ENCODE data around the gene GRK5. TPM values are rescaled to one million over a fixed set of nuclear protein-coding genes. Genes with fewer than 3 reads are reported as not detected.
"Not testable (repeated sequence)": the region's sequence is repeated elsewhere in the genome, so short reads cannot be mapped to it uniquely, and the experiment has no call there.

The GRK5 gene
- total RNA-seq, 2 donors from 2014 or later: 24.8 to 28.1 TPM

GRCh38 chr10:119252051-119252465 is 44.7 kb downstream of the GRK5 start:
- DNase-seq: no peak
- H3K4me1 Mint-ChIP-seq (ENCODE audit: low read depth): peaks cover 50% of the 10 kb centered on the region
- H3K9me3 Mint-ChIP-seq: no peaks in the 10 kb centered on the region
- H3K27ac Mint-ChIP-seq: no peak overlapping the region
- no peak overlapping the region for H3K4me3 Mint-ChIP-seq
- no peaks in the 10 kb centered on the region for H3K36me3 Mint-ChIP-seq (ENCODE audit: insufficient read depth in 2 of 2)
- H3K27me3 Mint-ChIP-seq (ENCODE audit: low read depth): no peaks in the 10 kb centered on the region
- no peak for ATAC-seq (replicated peaks in 1 of 2)

GRCh38 chr10:119252470-119253151 is 45.2 kb downstream of the GRK5 start:
- H3K4me1 Mint-ChIP-seq (ENCODE audit: low read depth): peaks cover 50% of the 10 kb centered on the region
- DNase-seq (no peak), ATAC-seq (replicated peaks in 1 of 2) (no peak)
- no peaks in the 10 kb centered on the region for H3K9me3 Mint-ChIP-seq
- H3K27ac Mint-ChIP-seq: peak overlapping the region; percentile 7
- H3K27me3 Mint-ChIP-seq (ENCODE audit: low read depth): no peaks in the 10 kb centered on the region
- no peaks in the 10 kb centered on the region for H3K36me3 Mint-ChIP-seq (ENCODE audit: insufficient read depth in 2 of 2)
- no peak overlapping the region for H3K4me3 Mint-ChIP-seq

- Mint-ChIP-seq H3K27ac (peak overlapping the region; percentile 81), H3K9me3 (no peaks in the 10 kb centered on the region), H3K4me1 (ENCODE audit: low read depth) (peaks cover 60% of the 10 kb centered on the region), H3K4me3 (peak overlapping the region; percentile 42 to 70), H3K36me3 (ENCODE audit: insufficient read depth in 2 of 2) (no peaks in the 10 kb centered on the region), H3K27me3 (ENCODE audit: low read depth) (no peaks in the 10 kb centered on the region)
- ATAC-seq (replicated peaks in 1 of 2): peak; percentile 82 to 89
- DNase-seq: peak; percentile 68 to 74
These were observed 46.2 kb downstream of the GRK5 start for GRCh38 chr10:119253433-119254174.

- peak overlapping the region; percentile 81 for H3K27ac Mint-ChIP-seq
- peak overlapping the region; percentile 42 to 70 for H3K4me3 Mint-ChIP-seq
- no peak for ATAC-seq (replicated peaks in 1 of 2)
- H3K36me3 Mint-ChIP-seq (ENCODE audit: insufficient read depth in 2 of 2): no peaks in the 10 kb centered on the region
- H3K4me1 Mint-ChIP-seq (ENCODE audit: low read depth): peaks cover 63% of the 10 kb centered on the region
- H3K9me3 Mint-ChIP-seq: no peaks in the 10 kb centered on the region
- H3K27me3 Mint-ChIP-seq (ENCODE audit: low read depth): no peaks in the 10 kb centered on the region
- no peak for DNase-seq
These were observed 47.0 kb downstream of the GRK5 start for GRCh38 chr10:119254335-119254734.

- H3K9me3 Mint-ChIP-seq: no peaks in the 10 kb centered on the region
- no peaks in the 10 kb centered on the region for H3K27me3 Mint-ChIP-seq (ENCODE audit: low read depth)
- H3K4me3 Mint-ChIP-seq: no peak overlapping the region
- DNase-seq (no peak), ATAC-seq (replicated peaks in 1 of 2) (no peak)
- peaks cover 53% of the 10 kb centered on the region for H3K4me1 Mint-ChIP-seq (ENCODE audit: low read depth)
- H3K27ac Mint-ChIP-seq: no peak overlapping the region
- H3K36me3 Mint-ChIP-seq (ENCODE audit: insufficient read depth in 2 of 2): no peaks in the 10 kb centered on the region
These were observed 48.7 kb downstream of the GRK5 start for GRCh38 chr10:119256030-119256429.

GRCh38 chr10:119256897-119257296 is 49.5 kb downstream of the GRK5 start:
- peaks cover 44% of the 10 kb centered on the region for H3K4me1 Mint-ChIP-seq (ENCODE audit: low read depth)
- no peaks in the 10 kb centered on the region for H3K27me3 Mint-ChIP-seq (ENCODE audit: low read depth)
- ATAC-seq (replicated peaks in 1 of 2): no peak
- no peaks in the 10 kb centered on the region for H3K9me3 Mint-ChIP-seq
- no peak for DNase-seq
- no peak overlapping the region for H3K4me3 Mint-ChIP-seq
- H3K27ac Mint-ChIP-seq: no peak overlapping the region
- H3K36me3 Mint-ChIP-seq (ENCODE audit: insufficient read depth in 2 of 2): peaks cover 0 to 1% of the 10 kb centered on the region in 2 donors

- Mint-ChIP-seq H3K27ac (no peak overlapping the region), H3K9me3 (no peaks in the 10 kb centered on the region), H3K4me1 (ENCODE audit: low read depth) (peaks cover 36% of the 10 kb centered on the region), H3K27me3 (ENCODE audit: low read depth) (no peaks in the 10 kb centered on the region), H3K36me3 (ENCODE audit: insufficient read depth in 2 of 2) (peaks cover 0 to 1% of the 10 kb centered on the region in 2 donors), H3K4me3 (no peak overlapping the region)
- no peak for ATAC-seq (replicated peaks in 1 of 2)
- DNase-seq: no peak
These were observed 50.6 kb downstream of the GRK5 start for GRCh38 chr10:119257899-119258419.

- ATAC-seq (replicated peaks in 1 of 2) (no peak), DNase-seq (no peak)
- no peaks in the 10 kb centered on the region for H3K9me3 Mint-ChIP-seq
- H3K36me3 Mint-ChIP-seq (ENCODE audit: insufficient read depth in 2 of 2): peaks cover 0 to 1% of the 10 kb centered on the region in 2 donors
- H3K27me3 Mint-ChIP-seq (ENCODE audit: low read depth): no peaks in the 10 kb centered on the region
- peaks cover 22% of the 10 kb centered on the region for H3K4me1 Mint-ChIP-seq (ENCODE audit: low read depth)
- H3K27ac Mint-ChIP-seq: no peak overlapping the region
- H3K4me3 Mint-ChIP-seq: no peak overlapping the region
These were observed 52.0 kb downstream of the GRK5 start for GRCh38 chr10:119259345-119259744.

GRCh38 chr10:119261016-119261415 is 53.6 kb downstream of the GRK5 start:
- peaks cover 20% of the 10 kb centered on the region for H3K4me1 Mint-ChIP-seq (ENCODE audit: low read depth)
- DNase-seq; H3K36me3 Mint-ChIP-seq (ENCODE audit: insufficient read depth in 2 of 2); H3K9me3 Mint-ChIP-seq; ATAC-seq (replicated peaks in 1 of 2); H3K27me3 Mint-ChIP-seq (ENCODE audit: low read depth); H3K4me3 Mint-ChIP-seq; H3K27ac Mint-ChIP-seq: not testable (repeated sequence)

GRCh38 chr10:119263951-119264617 is 56.7 kb downstream of the GRK5 start:
- peaks cover 29% of the 10 kb centered on the region for H3K4me1 Mint-ChIP-seq (ENCODE audit: low read depth)
- no peaks in the 10 kb centered on the region for H3K27me3 Mint-ChIP-seq (ENCODE audit: low read depth)
- ATAC-seq (replicated peaks in 1 of 2) (no peak), DNase-seq (no peak)
- H3K36me3 Mint-ChIP-seq (ENCODE audit: insufficient read depth in 2 of 2): peaks cover 0 to 1% of the 10 kb centered on the region in 2 donors
- H3K9me3 Mint-ChIP-seq: peaks cover 0 to 2% of the 10 kb centered on the region in 2 donors
- H3K27ac Mint-ChIP-seq: no peak overlapping the region
- no peak overlapping the region for H3K4me3 Mint-ChIP-seq

- peaks cover 0 to 2% of the 10 kb centered on the region in 2 donors for H3K9me3 Mint-ChIP-seq
- no peak for ATAC-seq (replicated peaks in 1 of 2)
These were observed 58.3 kb downstream of the GRK5 start for GRCh38 chr10:119265691-119266090.

GRCh38 chr10:119267384-119267783 is 60.0 kb downstream of the GRK5 start:
- ATAC-seq (replicated peaks in 1 of 2) (no peak), DNase-seq (no peak)
- Mint-ChIP-seq H3K27ac (no peak overlapping the region), H3K9me3 (peaks cover 0 to 2% of the 10 kb centered on the region in 2 donors), H3K4me1 (ENCODE audit: low read depth) (peaks cover 56% of the 10 kb centered on the region), H3K36me3 (ENCODE audit: insufficient read depth in 2 of 2) (no peaks in the 10 kb centered on the region), H3K27me3 (ENCODE audit: low read depth) (no peaks in the 10 kb centered on the region), H3K4me3 (no peak overlapping the region)

More at GRCh38 chr10:119265691-119266090, 58.3 kb downstream of the GRK5 start:
- H3K36me3 Mint-ChIP-seq (ENCODE audit: insufficient read depth in 2 of 2): peaks cover 0 to 1% of the 10 kb centered on the region in 2 donors
- no peak for DNase-seq
- no peaks in the 10 kb centered on the region for H3K27me3 Mint-ChIP-seq (ENCODE audit: low read depth)
- no peak overlapping the region for H3K27ac Mint-ChIP-seq
- no peak overlapping the region for H3K4me3 Mint-ChIP-seq
- H3K4me1 Mint-ChIP-seq (ENCODE audit: low read depth): peaks cover 40% of the 10 kb centered on the region

- Mint-ChIP-seq H3K9me3 (peaks cover 0 to 2% of the 10 kb centered on the region in 2 donors), H3K36me3 (ENCODE audit: insufficient read depth in 2 of 2) (no peaks in the 10 kb centered on the region), H3K27ac (peak overlapping the region; percentile 80), H3K27me3 (ENCODE audit: low read depth) (no peaks in the 10 kb centered on the region), H3K4me3 (peak overlapping the region; percentile 65 to 69), H3K4me1 (ENCODE audit: low read depth) (peaks cover 59% of the 10 kb centered on the region)
- DNase-seq: no peak
- no peak for ATAC-seq (replicated peaks in 1 of 2)
These were observed 61.1 kb downstream of the GRK5 start for GRCh38 chr10:119268428-119268827.

All from activated T-cell treated with anti-CD3 and anti-CD28 coated beads, Interleukin-2, amount 50 U/mL, for 72 hours (primary cell).